ENCODE measurements around the gene ANKRD13C.
"Not testable (repeated sequence)": the region's sequence is repeated elsewhere in the genome, so short reads cannot be mapped to it uniquely, and the experiment has no call there.

ANKRD13C gene

GRCh38 chr1:70354332-70355110, at the start of gene ANKRD13C:
TSS of gene ANKRD13C (minus strand) at chr1:70354722. CDS start at chr1:70354408, 314 bp downstream.
- DNase-seq (ENCODE audit: low spot score), result peak; percentile 93

- DNase-seq (ENCODE audit: low spot score), result no peak
Observed at GRCh38 chr1:70403759-70404158, 49.2 kb upstream of the ANKRD13C start.

- no peak for DNase-seq (ENCODE audit: low spot score)
Observed at GRCh38 chr1:70401974-70402373, 47.5 kb upstream of the ANKRD13C start.

- DNase-seq (ENCODE audit: low spot score), result no peak
Observed at GRCh38 chr1:70400335-70400734, 45.8 kb upstream of the ANKRD13C start.

- no peak for DNase-seq (ENCODE audit: low spot score)
Observed at GRCh38 chr1:70397013-70397412, 42.5 kb upstream of the ANKRD13C start.

GRCh38 chr1:70396607-70397006, 42.1 kb upstream of the ANKRD13C start:
- no peak for DNase-seq (ENCODE audit: low spot score)

- DNase-seq (ENCODE audit: low spot score), result no peak
Observed at GRCh38 chr1:70392626-70393025, 38.1 kb upstream of the ANKRD13C start.

- no peak for DNase-seq (ENCODE audit: low spot score)
Observed at GRCh38 chr1:70387507-70387906, 33.0 kb upstream of the ANKRD13C start.

- DNase-seq (ENCODE audit: low spot score), result no peak
Observed at GRCh38 chr1:70386121-70386520, 31.6 kb upstream of the ANKRD13C start.

- DNase-seq (ENCODE audit: low spot score), result no peak
Observed at GRCh38 chr1:70385477-70385876, 31.0 kb upstream of the ANKRD13C start.

GRCh38 chr1:70384542-70384941, 30.0 kb upstream of the ANKRD13C start:
- DNase-seq (ENCODE audit: low spot score), result no peak

GRCh38 chr1:70383483-70383882, 29.0 kb upstream of the ANKRD13C start:
- DNase-seq (ENCODE audit: low spot score), result no peak

GRCh38 chr1:70382682-70383081, 28.2 kb upstream of the ANKRD13C start:
- no peak for DNase-seq (ENCODE audit: low spot score)

GRCh38 chr1:70376196-70376595, 21.7 kb upstream of the ANKRD13C start:
- no peak for DNase-seq (ENCODE audit: low spot score)

GRCh38 chr1:70373580-70373979, 19.1 kb upstream of the ANKRD13C start:
- not testable (repeated sequence) for DNase-seq (ENCODE audit: low spot score)

- no peak for DNase-seq (ENCODE audit: low spot score)
Observed at GRCh38 chr1:70372426-70372825, 17.9 kb upstream of the ANKRD13C start.

- DNase-seq (ENCODE audit: low spot score), result not testable (repeated sequence)
Observed at GRCh38 chr1:70371586-70371985, 17.1 kb upstream of the ANKRD13C start.

- not testable (repeated sequence) for DNase-seq (ENCODE audit: low spot score)
Observed at GRCh38 chr1:70367397-70367796, 12.9 kb upstream of the ANKRD13C start.

GRCh38 chr1:70366997-70367396, 12.5 kb upstream of the ANKRD13C start:
- peak; percentile 52 for DNase-seq (ENCODE audit: low spot score)

GRCh38 chr1:70366425-70366952, 12.0 kb upstream of the ANKRD13C start:
- not testable (repeated sequence) for DNase-seq (ENCODE audit: low spot score)

GRCh38 chr1:70364439-70364838, 9.9 kb upstream of the ANKRD13C start:
- no peak for DNase-seq (ENCODE audit: low spot score)

- DNase-seq (ENCODE audit: low spot score), result no peak
Observed at GRCh38 chr1:70361727-70362398, 7.3 kb upstream of the ANKRD13C start.

GRCh38 chr1:70360321-70360720, 5.8 kb upstream of the ANKRD13C start:
- no peak for DNase-seq (ENCODE audit: low spot score)

Measured in SW480 (cell line).